Measurements from ENCODE around the gene AKAP11.

The AKAP11 gene

GRCh38 chr13:42259515-42259914 is 12.4 kb upstream of the AKAP11 start:
- H3K4me3 ChIP-seq (ENCODE audit: low read depth, low read length), result no peak overlapping the region
- no peak for TF ChIP-seq CTCF (IDR thresholded peaks at IDR 0.05; ENCODE audit: insufficient read depth, low read depth, low read length, missing control alignments)
- DNase-seq (ENCODE audit: low read depth), result no peak

- DNase-seq (ENCODE audit: low read depth), result no peak
Measured at GRCh38 chr13:42260903-42261654, 10.9 kb upstream of the AKAP11 start.

GRCh38 chr13:42266473-42266872 is 5.5 kb upstream of the AKAP11 start:
- no peak overlapping the region for H3K4me3 ChIP-seq (ENCODE audit: low read depth, low read length)
- no peak for DNase-seq (ENCODE audit: low read depth)
- TF ChIP-seq CTCF (IDR thresholded peaks at IDR 0.05; ENCODE audit: insufficient read depth, low read depth, low read length, missing control alignments), result no peak

More at GRCh38 chr13:42260903-42261654, 10.9 kb upstream of the AKAP11 start:
- no peak for TF ChIP-seq CTCF (IDR thresholded peaks at IDR 0.05; ENCODE audit: insufficient read depth, low read depth, low read length, missing control alignments)
- no peak overlapping the region for H3K4me3 ChIP-seq (ENCODE audit: low read depth, low read length)

GRCh38 chr13:42270160-42270856 is 1.6 kb upstream of the AKAP11 start:
- no peak for DNase-seq (ENCODE audit: low read depth)
- peak overlapping the region; percentile 82 for H3K4me3 ChIP-seq (ENCODE audit: low read depth, low read length)
- no peak for TF ChIP-seq CTCF (IDR thresholded peaks at IDR 0.05; ENCODE audit: insufficient read depth, low read depth, low read length, missing control alignments)

GRCh38 chr13:42270857-42271215 is 1.1 kb upstream of the AKAP11 start:
- peak; percentile 54 for DNase-seq (ENCODE audit: low read depth)
- no peak for TF ChIP-seq CTCF (IDR thresholded peaks at IDR 0.05; ENCODE audit: insufficient read depth, low read depth, low read length, missing control alignments)
- H3K4me3 ChIP-seq (ENCODE audit: low read depth, low read length), result peak overlapping the region; percentile 82

GRCh38 chr13:42271337-42272114 is 426 bp upstream of the AKAP11 start:
- TF ChIP-seq CTCF (IDR thresholded peaks at IDR 0.05; ENCODE audit: insufficient read depth, low read depth, low read length, missing control alignments), result no peak
- peak overlapping the region; percentile 82 for H3K4me3 ChIP-seq (ENCODE audit: low read depth, low read length)

More at GRCh38 chr13:42271337-42272114, 426 bp upstream of the AKAP11 start:
- DNase-seq (ENCODE audit: low read depth), result peak; percentile 100
